ENCODE data around the gene PRSS57. TPM values are rescaled to one million over a fixed set of nuclear protein-coding genes. Genes with fewer than 3 reads are reported as not detected.

Gene PRSS57
- total and polyA plus RNA-seq, 4 donors, result not detected

- no peaks in the 10 kb centered on the region for H3K27me3 ChIP-seq (ENCODE audit: control insufficient read depth in 1 of 2, insufficient read depth in 2 of 2, low read length in 1 of 2)
- no peak overlapping the region for H3K27ac ChIP-seq (ENCODE audit: low read depth in 1 of 2, low read length in 2 of 2)
- no peaks in the 10 kb centered on the region for H3K9me3 ChIP-seq (ENCODE audit: control insufficient read depth, low read length)
- ATAC-seq (ENCODE audit: low FRiP score) (no peak), DNase-seq (no peak)
- no peak overlapping the region for H3K4me3 ChIP-seq (ENCODE audit: low read length in 2 of 2)
- 91 to 92% methylated on average over 13 of the region's 13 CpGs for WGBS, 2 donors
- intact Hi-C loops (cut with DNase I), result no loop called here
- H3K4me1 ChIP-seq (ENCODE audit: control insufficient read depth in 1 of 2, insufficient read depth in 2 of 2, low read length in 2 of 2), result no peaks in the 10 kb centered on the region
- H3K36me3 ChIP-seq (ENCODE audit: control insufficient read depth in 1 of 2, insufficient read depth in 2 of 2, low read length in 1 of 2), result no peaks in the 10 kb centered on the region
These were observed 30.3 kb upstream of the PRSS57 start for GRCh38 chr19:725461-726089.

GRCh38 chr19:723714-724113 is 28.5 kb upstream of the PRSS57 start:
- Histone ChIP-seq H3K4me1 (ENCODE audit: control insufficient read depth in 1 of 2, insufficient read depth in 2 of 2, low read length in 2 of 2) (no peaks in the 10 kb centered on the region), H3K9me3 (ENCODE audit: control insufficient read depth, low read length) (no peaks in the 10 kb centered on the region), H3K27me3 (ENCODE audit: control insufficient read depth in 1 of 2, insufficient read depth in 2 of 2, low read length in 1 of 2) (no peaks in the 10 kb centered on the region), H3K36me3 (ENCODE audit: control insufficient read depth in 1 of 2, insufficient read depth in 2 of 2, low read length in 1 of 2) (no peaks in the 10 kb centered on the region), H3K4me3 (ENCODE audit: low read length in 2 of 2) (no peak overlapping the region), H3K27ac (ENCODE audit: low read depth in 1 of 2, low read length in 2 of 2) (no peak overlapping the region)
- intact Hi-C loops (cut with DNase I), result no loop called here
- WGBS, 2 donors, result 91 to 93% methylated on average over 18 of the region's 18 CpGs
- DNase-seq (peak in 1 of 2 donors; percentile 70), ATAC-seq (ENCODE audit: low FRiP score) (no peak)

- H3K27me3 ChIP-seq (ENCODE audit: control insufficient read depth in 1 of 2, insufficient read depth in 2 of 2, low read length in 1 of 2), result no peaks in the 10 kb centered on the region
- WGBS, 2 donors, result 88 to 90% methylated on average over 13 of the region's 13 CpGs
- H3K27ac ChIP-seq (ENCODE audit: low read depth in 1 of 2, low read length in 2 of 2), result no peak overlapping the region
- no peak overlapping the region for H3K4me3 ChIP-seq (ENCODE audit: low read length in 2 of 2)
- no peaks in the 10 kb centered on the region for H3K4me1 ChIP-seq (ENCODE audit: control insufficient read depth in 1 of 2, insufficient read depth in 2 of 2, low read length in 2 of 2)
- H3K9me3 ChIP-seq (ENCODE audit: control insufficient read depth, low read length), result no peaks in the 10 kb centered on the region
- no peaks in the 10 kb centered on the region for H3K36me3 ChIP-seq (ENCODE audit: control insufficient read depth in 1 of 2, insufficient read depth in 2 of 2, low read length in 1 of 2)
- ATAC-seq (ENCODE audit: low FRiP score) (no peak), DNase-seq (peak in 1 of 2 donors; percentile 68)
- intact Hi-C loops (cut with DNase I), result no loop called here
These were observed 28.0 kb upstream of the PRSS57 start for GRCh38 chr19:723247-723646.

GRCh38 chr19:722553-723101 is 27.4 kb upstream of the PRSS57 start:
- no peaks in the 10 kb centered on the region for H3K4me1 ChIP-seq (ENCODE audit: control insufficient read depth in 1 of 2, insufficient read depth in 2 of 2, low read length in 2 of 2)
- H3K27me3 ChIP-seq (ENCODE audit: control insufficient read depth in 1 of 2, insufficient read depth in 2 of 2, low read length in 1 of 2), result no peaks in the 10 kb centered on the region
- DNase-seq (no peak), ATAC-seq (ENCODE audit: low FRiP score) (no peak)
- intact Hi-C loops (cut with DNase I), result no loop called here
- no peak overlapping the region for H3K4me3 ChIP-seq (ENCODE audit: low read length in 2 of 2)
- no peaks in the 10 kb centered on the region for H3K9me3 ChIP-seq (ENCODE audit: control insufficient read depth, low read length)
- H3K36me3 ChIP-seq (ENCODE audit: control insufficient read depth in 1 of 2, insufficient read depth in 2 of 2, low read length in 1 of 2), result no peaks in the 10 kb centered on the region
- WGBS, 2 donors, result 70 to 72% methylated on average over 17 of the region's 17 CpGs
- no peak overlapping the region for H3K27ac ChIP-seq (ENCODE audit: low read depth in 1 of 2, low read length in 2 of 2)

- DNase-seq, result no peak
- Histone ChIP-seq H3K36me3 (ENCODE audit: control insufficient read depth in 1 of 2, insufficient read depth in 2 of 2, low read length in 1 of 2) (no peaks in the 10 kb centered on the region), H3K27ac (ENCODE audit: low read depth in 1 of 2, low read length in 2 of 2) (no peak overlapping the region), H3K4me1 (ENCODE audit: control insufficient read depth in 1 of 2, insufficient read depth in 2 of 2, low read length in 2 of 2) (no peaks in the 10 kb centered on the region), H3K27me3 (ENCODE audit: control insufficient read depth in 1 of 2, insufficient read depth in 2 of 2, low read length in 1 of 2) (no peaks in the 10 kb centered on the region), H3K9me3 (ENCODE audit: control insufficient read depth, low read length) (peaks cover under 1% of the 10 kb centered on the region), H3K4me3 (ENCODE audit: low read length in 2 of 2) (no peak overlapping the region)
- intact Hi-C loops (cut with DNase I), result no loop called here
- WGBS, 2 donors, result 7 to 9% methylated on average over 38 to 54 of the region's 58 CpGs
- ATAC-seq (ENCODE audit: low FRiP score), result no peak
These were observed 25.3 kb upstream of the PRSS57 start for GRCh38 chr19:720345-721160.

GRCh38 chr19:719636-720344 is 24.5 kb upstream of the PRSS57 start:
- ATAC-seq (ENCODE audit: low FRiP score) (peak; percentile 45), DNase-seq (no peak)
- H3K4me3 ChIP-seq (ENCODE audit: low read length in 2 of 2), result no peak overlapping the region
- no peaks in the 10 kb centered on the region for H3K27me3 ChIP-seq (ENCODE audit: control insufficient read depth in 1 of 2, insufficient read depth in 2 of 2, low read length in 1 of 2)
- no peaks in the 10 kb centered on the region for H3K36me3 ChIP-seq (ENCODE audit: control insufficient read depth in 1 of 2, insufficient read depth in 2 of 2, low read length in 1 of 2)
- intact Hi-C loops (cut with DNase I), result no loop called here
- no peak overlapping the region for H3K27ac ChIP-seq (ENCODE audit: low read depth in 1 of 2, low read length in 2 of 2)
- WGBS, 2 donors, result 23 to 37% methylated on average over 47 to 79 of the region's 79 CpGs
- H3K4me1 ChIP-seq (ENCODE audit: control insufficient read depth in 1 of 2, insufficient read depth in 2 of 2, low read length in 2 of 2), result no peaks in the 10 kb centered on the region
- peaks cover 2% of the 10 kb centered on the region for H3K9me3 ChIP-seq (ENCODE audit: control insufficient read depth, low read length)

- Histone ChIP-seq H3K27me3 (ENCODE audit: control insufficient read depth in 1 of 2, insufficient read depth in 2 of 2, low read length in 1 of 2) (no peaks in the 10 kb centered on the region), H3K9me3 (ENCODE audit: control insufficient read depth, low read length) (peaks cover 2% of the 10 kb centered on the region), H3K4me1 (ENCODE audit: control insufficient read depth in 1 of 2, insufficient read depth in 2 of 2, low read length in 2 of 2) (no peaks in the 10 kb centered on the region), H3K36me3 (ENCODE audit: control insufficient read depth in 1 of 2, insufficient read depth in 2 of 2, low read length in 1 of 2) (no peaks in the 10 kb centered on the region), H3K4me3 (ENCODE audit: low read length in 2 of 2) (no peak overlapping the region), H3K27ac (ENCODE audit: low read depth in 1 of 2, low read length in 2 of 2) (no peak overlapping the region)
- WGBS, 2 donors, result 57 to 70% methylated on average over 50 to 54 of the region's 54 CpGs
- DNase-seq, result peak; percentile 78 to 88
- peak; percentile 88 for ATAC-seq (ENCODE audit: low FRiP score)
- intact Hi-C loops (cut with DNase I), result no loop called here
These were observed 23.8 kb upstream of the PRSS57 start for GRCh38 chr19:718991-719512.

GRCh38 chr19:718251-718951 is 23.1 kb upstream of the PRSS57 start:
- 69 to 78% methylated on average over 20 to 23 of the region's 23 CpGs for WGBS, 2 donors
- no peaks in the 10 kb centered on the region for H3K36me3 ChIP-seq (ENCODE audit: control insufficient read depth in 1 of 2, insufficient read depth in 2 of 2, low read length in 1 of 2)
- DNase-seq, result no peak
- ATAC-seq (ENCODE audit: low FRiP score), result peak; percentile 11
- no peak overlapping the region for H3K27ac ChIP-seq (ENCODE audit: low read depth in 1 of 2, low read length in 2 of 2)
- intact Hi-C loops (cut with DNase I), result no loop called here
- H3K9me3 ChIP-seq (ENCODE audit: control insufficient read depth, low read length), result peaks cover 2% of the 10 kb centered on the region
- H3K4me3 ChIP-seq (ENCODE audit: low read length in 2 of 2), result no peak overlapping the region
- no peaks in the 10 kb centered on the region for H3K27me3 ChIP-seq (ENCODE audit: control insufficient read depth in 1 of 2, insufficient read depth in 2 of 2, low read length in 1 of 2)
- no peaks in the 10 kb centered on the region for H3K4me1 ChIP-seq (ENCODE audit: control insufficient read depth in 1 of 2, insufficient read depth in 2 of 2, low read length in 2 of 2)
